Stomach smooth muscle (tissue), 2 donors: Measurements from ENCODE around the gene ATG101.
"Not testable (repeated sequence)": the region's sequence is repeated elsewhere in the genome, so short reads cannot be mapped to it uniquely, and the experiment has no call there.

Experiments used
- H3K27ac ChIP-seq: one replicate; pipeline ENCODE4 v1.7.0; 2013; ENCODE audit warnings: mild to moderate bottlenecking, low read length, inconsistent platforms
- H3K27me3 ChIP-seq, 2 donors: one replicate each; pipeline ENCODE4 v1.7.0; 2013; ENCODE audit warnings: low read length in 2 of 2; ENCODE audit not compliant: insufficient read depth in 2 of 2, control insufficient read depth in 1 of 2
- H3K36me3 ChIP-seq, 2 donors: one replicate each; pipeline ENCODE4 v1.7.0; 2013; ENCODE audit warnings: low read length in 2 of 2; ENCODE audit not compliant: control insufficient read depth in 2 of 2, insufficient read depth in 2 of 2
- H3K4me1 ChIP-seq: one replicate; pipeline ENCODE4 v1.7.0; 2013; ENCODE audit warnings: low read length; ENCODE audit not compliant: control insufficient read depth, insufficient read depth
- H3K4me3 ChIP-seq, 2 donors: one replicate each; pipeline ENCODE4 v1.7.0; 2013; ENCODE audit warnings: low read length in 2 of 2
- H3K9ac ChIP-seq, 2 donors: one replicate each; pipeline ENCODE4 v1.7.0; 2013; ENCODE audit warnings: low read length in 2 of 2, mild to moderate bottlenecking in 1 of 2
- H3K9me3 ChIP-seq, 2 donors: one replicate each; pipeline ENCODE4 v1.7.0; 2013; ENCODE audit warnings: low read length in 2 of 2; ENCODE audit not compliant: control insufficient read depth in 2 of 2
- donor health status: healthy.
- donor health status: Pancreatic carcinoma.

Gene ATG101

GRCh38 chr12:52091061-52091460, 21.3 kb downstream of the ATG101 start:
- Histone ChIP-seq H3K36me3 (no peaks in the 10 kb centered on the region), H3K27ac (no peak overlapping the region), H3K27me3 (peaks cover 6% of the 10 kb centered on the region in 2 donors), H3K9me3 (no peaks in the 10 kb centered on the region), H3K4me3 (no peak overlapping the region), H3K4me1 (no peaks in the 10 kb centered on the region), H3K9ac (no peak overlapping the region)

GRCh38 chr12:52091869-52092268, 22.1 kb downstream of the ATG101 start:
- no peak overlapping the region for H3K27ac ChIP-seq
- no peak overlapping the region for H3K4me3 ChIP-seq
- H3K36me3 ChIP-seq = no peaks in the 10 kb centered on the region
- H3K9ac ChIP-seq = no peak overlapping the region
- no peaks in the 10 kb centered on the region for H3K9me3 ChIP-seq
- peaks cover 6% of the 10 kb centered on the region in 2 donors for H3K27me3 ChIP-seq
- no peaks in the 10 kb centered on the region for H3K4me1 ChIP-seq

- Histone ChIP-seq H3K27me3 (peaks cover 5% of the 10 kb centered on the region in 2 donors), H3K9ac (no peak overlapping the region), H3K36me3 (no peaks in the 10 kb centered on the region), H3K27ac (no peak overlapping the region), H3K9me3 (no peaks in the 10 kb centered on the region), H3K4me3 (no peak overlapping the region), H3K4me1 (no peaks in the 10 kb centered on the region)
Measured at GRCh38 chr12:52093346-52093745, 23.6 kb downstream of the ATG101 start.

DNA sequence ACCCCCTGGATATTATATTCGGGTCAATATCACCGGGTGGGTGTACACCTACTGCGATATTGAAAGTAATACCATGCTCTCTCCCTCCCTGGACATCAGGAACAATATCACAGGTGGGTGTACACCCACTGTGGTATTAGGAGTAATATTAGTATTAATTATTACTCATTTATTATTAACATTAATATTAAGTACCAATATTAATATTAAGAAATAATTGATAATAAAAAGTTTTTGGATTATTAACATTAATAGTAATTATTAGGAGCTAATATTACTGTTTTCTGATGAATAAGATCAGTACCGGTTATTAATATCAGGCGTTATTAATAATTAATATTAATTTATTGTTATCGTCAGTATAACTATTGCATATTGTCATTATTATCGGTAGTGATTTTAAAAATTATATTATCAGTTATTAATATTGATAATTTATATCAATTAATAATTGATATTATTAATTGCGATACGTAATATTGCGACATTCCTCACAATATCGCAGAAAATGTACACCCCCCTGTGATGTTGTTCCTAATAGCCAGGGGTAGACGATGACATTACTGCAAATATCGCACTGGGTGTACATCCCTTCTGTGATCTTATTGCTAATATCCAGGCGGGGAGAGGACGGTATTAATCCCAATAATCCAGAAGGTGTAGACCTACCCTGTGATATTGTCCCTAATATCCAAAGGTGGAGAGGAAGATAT, 26.7 kb downstream of the ATG101 start:
- Histone ChIP-seq H3K4me1 (no peaks in the 10 kb centered on the region), H3K27ac (no peak overlapping the region), H3K27me3 (peaks cover 0 to 3% of the 10 kb centered on the region in 2 donors), H3K4me3 (no peak overlapping the region), H3K36me3 (no peaks in the 10 kb centered on the region), H3K9me3 (no peaks in the 10 kb centered on the region), H3K9ac (no peak overlapping the region)

- H3K4me1 ChIP-seq = no peaks in the 10 kb centered on the region
- H3K27ac ChIP-seq = no peak overlapping the region
- H3K9ac ChIP-seq = no peak overlapping the region
- H3K27me3 ChIP-seq = peaks cover 0 to 6% of the 10 kb centered on the region in 2 donors
- no peak overlapping the region for H3K4me3 ChIP-seq
- no peaks in the 10 kb centered on the region for H3K9me3 ChIP-seq
- no peaks in the 10 kb centered on the region for H3K36me3 ChIP-seq
Measured at GRCh38 chr12:52097045-52097666, 27.4 kb downstream of the ATG101 start.

GRCh38 chr12:52104431-52105089, 34.8 kb downstream of the ATG101 start:
- peaks cover 0 to 10% of the 10 kb centered on the region in 2 donors for H3K27me3 ChIP-seq
- not testable (repeated sequence) for H3K27ac ChIP-seq, H3K4me3 ChIP-seq, H3K9me3 ChIP-seq, H3K9ac ChIP-seq, H3K36me3 ChIP-seq, H3K4me1 ChIP-seq

- H3K4me1 ChIP-seq, H3K27ac ChIP-seq, H3K9me3 ChIP-seq, H3K9ac ChIP-seq, H3K4me3 ChIP-seq, H3K36me3 ChIP-seq: not testable (repeated sequence)
- H3K27me3 ChIP-seq = peaks cover 9 to 12% of the 10 kb centered on the region in 2 donors
Measured at GRCh38 chr12:52116222-52117125, 46.7 kb downstream of the ATG101 start.

DNA sequence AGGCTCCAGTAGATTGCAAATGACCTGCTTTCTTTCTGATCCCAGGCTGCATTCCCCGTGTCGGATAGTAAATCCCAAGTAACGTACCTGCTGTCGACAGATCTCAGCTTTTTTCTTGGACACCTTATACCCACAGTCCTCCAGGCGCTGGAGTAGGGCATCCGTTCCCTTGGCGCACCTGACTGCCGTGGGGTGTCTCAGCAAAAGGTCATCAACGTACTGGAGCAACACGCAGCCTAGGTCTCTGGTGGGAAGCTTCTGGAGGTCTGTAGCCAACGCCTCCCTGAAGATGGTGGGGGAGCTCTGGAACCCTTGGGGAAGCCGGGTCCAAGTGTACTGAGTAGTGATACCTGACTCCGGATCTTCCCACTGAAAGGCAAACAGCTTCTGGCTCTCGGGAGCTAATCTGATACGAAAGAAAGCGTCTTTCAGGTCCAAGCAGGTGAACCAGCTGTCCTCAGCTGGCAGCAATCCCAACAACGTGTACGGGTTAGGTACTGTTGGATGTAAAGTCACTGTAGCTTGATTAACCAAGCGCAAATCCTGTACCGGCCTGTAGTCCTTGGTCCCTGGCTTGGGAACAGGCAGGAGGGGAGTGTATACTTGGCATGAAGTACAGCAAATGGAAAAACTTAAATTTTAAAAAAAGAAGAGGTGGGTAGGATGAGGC, 48.2 kb downstream of the ATG101 start:
- H3K27ac ChIP-seq, H3K4me1 ChIP-seq, H3K9ac ChIP-seq, H3K36me3 ChIP-seq, H3K4me3 ChIP-seq, H3K9me3 ChIP-seq: not testable (repeated sequence)
- peaks cover 9 to 15% of the 10 kb centered on the region in 2 donors for H3K27me3 ChIP-seq

- no peak overlapping the region for H3K9ac ChIP-seq
- no peak overlapping the region for H3K4me3 ChIP-seq
- H3K27me3 ChIP-seq = peaks cover 9 to 14% of the 10 kb centered on the region in 2 donors
- H3K36me3 ChIP-seq = no peaks in the 10 kb centered on the region
- no peaks in the 10 kb centered on the region for H3K9me3 ChIP-seq
- H3K27ac ChIP-seq = no peak overlapping the region
- peaks cover 2% of the 10 kb centered on the region for H3K4me1 ChIP-seq
Measured at GRCh38 chr12:52119398-52120254, 49.8 kb downstream of the ATG101 start.
